GM23338 (cell line): ENCODE data around the gene BCDIN3D.

Experiments
- CREB1 ChIP-seq: fragments of 250-450 bp; sonication (Bioruptor Pico); IDR thresholded peaks from 2 replicates; pipeline ENCODE4 v1.5.0; 2020; ENCODE audit warnings: low read depth, mild to moderate bottlenecking, moderate library complexity
- EZH2 ChIP-seq: fragments of 200-600 bp; sonication (generic); IDR thresholded peaks from one replicate; pipeline ENCODE4 v1.8.0; 2017; ENCODE audit warnings: antibody characterized with exemption, mild to moderate bottlenecking, low read depth; ENCODE audit not compliant: unreplicated experiment
- EZH2phosphoT487 ChIP-seq: fragments of 200-600 bp; sonication (generic); IDR thresholded peaks from one replicate; pipeline ENCODE4 v1.8.1; 2018; ENCODE audit warnings: antibody characterized with exemption; ENCODE audit not compliant: unreplicated experiment
- JUNB ChIP-seq: IDR thresholded peaks from one replicate; pipeline ENCODE4 v1.6.1; 2016; ENCODE audit warnings: antibody characterized with exemption; ENCODE audit not compliant: unreplicated experiment
- NANOG ChIP-seq: IDR thresholded peaks from 2 replicates; pipeline ENCODE4 v1.6.1; 2016; ENCODE audit warnings: antibody characterized with exemption, borderline replicate concordance
- POLR2AphosphoS5 ChIP-seq: IDR thresholded peaks from 2 replicates; pipeline ENCODE4 v1.6.1; 2016; ENCODE audit warnings: antibody characterized with exemption, low read depth
- STAT1 ChIP-seq: IDR thresholded peaks from one replicate; pipeline ENCODE4 v1.6.1; 2016; ENCODE audit warnings: antibody characterized with exemption; ENCODE audit not compliant: unreplicated experiment
- ZNF114 ChIP-seq: fragments of 250-450 bp; sonication (Bioruptor Pico); IDR thresholded peaks from 2 replicates; pipeline ENCODE4 v1.5.0; 2020; ENCODE audit warnings: mild to moderate bottlenecking, moderate library complexity
- ZNF331 ChIP-seq: fragments of 250-450 bp; sonication (Bioruptor Pico); IDR thresholded peaks from 2 replicates; pipeline ENCODE4 v1.5.0; 2020; ENCODE audit warnings: low read depth, mild to moderate bottlenecking, moderate library complexity
- TF ChIP-seq, protein P1 (sequence below), 2 experiments: fragments of 200-600 bp in 1 of 2; sonication (generic) in 1 of 2; conservative IDR thresholded peaks; 2 replicates each; pipeline versions ENCODE4 v1.5.1 to v1.6.1; 2016 to 2017; ENCODE audit warnings: antibody characterized with exemption in 2 of 2, low read depth in 2 of 2, mild to moderate bottlenecking in 2 of 2, moderate library complexity in 1 of 2
- TF ChIP-seq, protein P2 (sequence below): IDR thresholded peaks from one replicate; pipeline ENCODE4 v1.6.1; 2018; ENCODE audit warnings: antibody characterized with exemption; ENCODE audit not compliant: unreplicated experiment

DNA sequence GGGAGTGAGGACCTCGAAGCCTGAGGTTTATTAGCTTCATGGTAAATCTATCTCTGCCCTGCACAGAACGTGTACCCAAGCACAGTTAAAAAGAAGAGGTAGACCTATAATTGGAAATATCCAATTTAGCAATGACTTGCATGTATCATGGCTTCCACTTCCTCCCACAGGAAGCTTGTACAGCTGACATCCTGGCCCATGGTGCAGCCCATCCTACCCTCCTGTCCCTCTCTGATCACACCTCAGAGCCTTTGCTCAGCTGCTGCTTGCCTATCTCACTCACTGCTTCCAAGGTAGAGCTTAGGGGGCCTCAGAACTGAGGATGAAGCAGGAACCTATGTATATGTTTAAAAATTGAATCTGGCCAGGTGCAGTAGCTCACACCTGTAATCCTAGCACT, 4.3 kb upstream of the BCDIN3D start:
- TF ChIP-seq, protein P1, sequence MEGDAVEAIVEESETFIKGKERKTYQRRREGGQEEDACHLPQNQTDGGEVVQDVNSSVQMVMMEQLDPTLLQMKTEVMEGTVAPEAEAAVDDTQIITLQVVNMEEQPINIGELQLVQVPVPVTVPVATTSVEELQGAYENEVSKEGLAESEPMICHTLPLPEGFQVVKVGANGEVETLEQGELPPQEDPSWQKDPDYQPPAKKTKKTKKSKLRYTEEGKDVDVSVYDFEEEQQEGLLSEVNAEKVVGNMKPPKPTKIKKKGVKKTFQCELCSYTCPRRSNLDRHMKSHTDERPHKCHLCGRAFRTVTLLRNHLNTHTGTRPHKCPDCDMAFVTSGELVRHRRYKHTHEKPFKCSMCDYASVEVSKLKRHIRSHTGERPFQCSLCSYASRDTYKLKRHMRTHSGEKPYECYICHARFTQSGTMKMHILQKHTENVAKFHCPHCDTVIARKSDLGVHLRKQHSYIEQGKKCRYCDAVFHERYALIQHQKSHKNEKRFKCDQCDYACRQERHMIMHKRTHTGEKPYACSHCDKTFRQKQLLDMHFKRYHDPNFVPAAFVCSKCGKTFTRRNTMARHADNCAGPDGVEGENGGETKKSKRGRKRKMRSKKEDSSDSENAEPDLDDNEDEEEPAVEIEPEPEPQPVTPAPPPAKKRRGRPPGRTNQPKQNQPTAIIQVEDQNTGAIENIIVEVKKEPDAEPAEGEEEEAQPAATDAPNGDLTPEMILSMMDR (conservative IDR thresholded peaks at IDR 0.05; ENCODE audit: low read depth in 2 of 2), result no peak
- TF ChIP-seq EZH2 (no peak), NANOG (no peak), CREB1 (no peak), POLR2AphosphoS5 (no peak), JUNB (no peak), EZH2phosphoT487 (no peak), ZNF331 (CRISPR knock-in tag) (no peak), ZNF114 (CRISPR knock-in tag) (no peak), STAT1 (no peak)
- TF ChIP-seq, protein P2, sequence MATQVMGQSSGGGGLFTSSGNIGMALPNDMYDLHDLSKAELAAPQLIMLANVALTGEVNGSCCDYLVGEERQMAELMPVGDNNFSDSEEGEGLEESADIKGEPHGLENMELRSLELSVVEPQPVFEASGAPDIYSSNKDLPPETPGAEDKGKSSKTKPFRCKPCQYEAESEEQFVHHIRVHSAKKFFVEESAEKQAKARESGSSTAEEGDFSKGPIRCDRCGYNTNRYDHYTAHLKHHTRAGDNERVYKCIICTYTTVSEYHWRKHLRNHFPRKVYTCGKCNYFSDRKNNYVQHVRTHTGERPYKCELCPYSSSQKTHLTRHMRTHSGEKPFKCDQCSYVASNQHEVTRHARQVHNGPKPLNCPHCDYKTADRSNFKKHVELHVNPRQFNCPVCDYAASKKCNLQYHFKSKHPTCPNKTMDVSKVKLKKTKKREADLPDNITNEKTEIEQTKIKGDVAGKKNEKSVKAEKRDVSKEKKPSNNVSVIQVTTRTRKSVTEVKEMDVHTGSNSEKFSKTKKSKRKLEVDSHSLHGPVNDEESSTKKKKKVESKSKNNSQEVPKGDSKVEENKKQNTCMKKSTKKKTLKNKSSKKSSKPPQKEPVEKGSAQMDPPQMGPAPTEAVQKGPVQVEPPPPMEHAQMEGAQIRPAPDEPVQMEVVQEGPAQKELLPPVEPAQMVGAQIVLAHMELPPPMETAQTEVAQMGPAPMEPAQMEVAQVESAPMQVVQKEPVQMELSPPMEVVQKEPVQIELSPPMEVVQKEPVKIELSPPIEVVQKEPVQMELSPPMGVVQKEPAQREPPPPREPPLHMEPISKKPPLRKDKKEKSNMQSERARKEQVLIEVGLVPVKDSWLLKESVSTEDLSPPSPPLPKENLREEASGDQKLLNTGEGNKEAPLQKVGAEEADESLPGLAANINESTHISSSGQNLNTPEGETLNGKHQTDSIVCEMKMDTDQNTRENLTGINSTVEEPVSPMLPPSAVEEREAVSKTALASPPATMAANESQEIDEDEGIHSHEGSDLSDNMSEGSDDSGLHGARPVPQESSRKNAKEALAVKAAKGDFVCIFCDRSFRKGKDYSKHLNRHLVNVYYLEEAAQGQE, result no peak
